GM23338 (cell line): ENCODE results near the gene SH3BP2. TPM values are rescaled to one million over a fixed set of nuclear protein-coding genes. Genes with fewer than 3 reads are reported as not detected.

Experiments used
- ATAC-seq: fragments of 200-7000 bp; cut with Tn5 transposase; 3 replicates; pipeline ENCODE4 v1.9.1; 2020
- DNase-seq: peaks from one replicate; pipeline ENCODE4 v3.0.0-alpha.2; 2015; ENCODE audit warnings: low spot score
- H2AFZ ChIP-seq: fragments of 200-600 bp; sonication (generic); 2 replicates; pipeline ENCODE4 v1.8.0; 2016; ENCODE audit warnings: antibody characterized with exemption, mild to moderate bottlenecking, moderate library complexity
- H3F3A ChIP-seq: fragments of 200-600 bp; sonication (generic); replicated peaks from 2 replicates; pipeline ENCODE4 v1.8.0; 2017; ENCODE audit warnings: antibody characterized with exemption, mixed run types, low read depth
- H3K27ac ChIP-seq: fragments of 200-600 bp; sonication (generic); 2 replicates; pipeline ENCODE4 v1.6.1; 2016; ENCODE audit warnings: low read depth
- H3K27me3 ChIP-seq: fragments of 200-600 bp; sonication (generic); 2 replicates; pipeline ENCODE4 v1.8.0; 2016; ENCODE audit warnings: mild to moderate bottlenecking, mixed run types, moderate library complexity; ENCODE audit not compliant: insufficient read depth
- H3K36me3 ChIP-seq: fragments of 200-600 bp; sonication (generic); 2 replicates; pipeline ENCODE4 v1.8.0; 2016; ENCODE audit warnings: mild to moderate bottlenecking; ENCODE audit not compliant: insufficient read depth
- H3K4me1 ChIP-seq: fragments of 200-600 bp; sonication (generic); 2 replicates; pipeline ENCODE4 v1.8.0; 2016; ENCODE audit warnings: mild to moderate bottlenecking, moderate library complexity; ENCODE audit not compliant: insufficient read depth
- H3K4me2 ChIP-seq: fragments of 200-600 bp; sonication (generic); 2 replicates; pipeline ENCODE4 v1.7.1; 2017; ENCODE audit warnings: mixed run types
- H3K4me3 ChIP-seq: fragments of 200-600 bp; sonication (generic); 2 replicates; pipeline ENCODE4 v1.6.1; 2016; ENCODE audit warnings: mixed run types
- H3K79me2 ChIP-seq: fragments of 200-600 bp; sonication (generic); replicated peaks from 2 replicates; pipeline ENCODE4 v1.8.0; 2017; ENCODE audit warnings: mild to moderate bottlenecking; ENCODE audit not compliant: insufficient read depth
- H3K9me2 ChIP-seq: fragments of 200-600 bp; sonication (generic); 2 replicates; pipeline ENCODE4 v1.8.0; 2017; ENCODE audit not compliant: insufficient read depth
- H4K20me1 ChIP-seq: fragments of 200-600 bp; sonication (generic); replicated peaks from 2 replicates; pipeline ENCODE4 v1.8.0; 2017; ENCODE audit warnings: mild to moderate bottlenecking; ENCODE audit not compliant: insufficient read depth
- H3K27ac Mint-ChIP-seq: 2 replicates; pipeline ENCODE4 v1.8.0; 2020; ENCODE audit warnings: inconsistent platforms, mild to moderate bottlenecking, moderate library complexity, mixed read lengths
- H3K27me3 Mint-ChIP-seq: 3 replicates; pipeline ENCODE4 v1.8.0; 2022; ENCODE audit warnings: low read depth, mild to moderate bottlenecking, moderate library complexity, mixed read lengths, inconsistent platforms; ENCODE audit not compliant: insufficient read depth, poor library complexity
- H3K36me3 Mint-ChIP-seq: 3 replicates; pipeline ENCODE4 v1.8.0; 2021; ENCODE audit warnings: low read depth, mild to moderate bottlenecking, inconsistent platforms, moderate library complexity, mixed read lengths
- H3K4me1 Mint-ChIP-seq: 3 replicates; pipeline ENCODE4 v1.8.0; 2020; ENCODE audit warnings: mild to moderate bottlenecking, inconsistent platforms, mixed read lengths
- H3K4me3 Mint-ChIP-seq: 3 replicates; pipeline ENCODE4 v1.8.0; 2021; ENCODE audit warnings: moderate library complexity, mild to moderate bottlenecking, inconsistent platforms, mixed read lengths
- H3K9me3 Mint-ChIP-seq: 3 replicates; pipeline ENCODE4 v1.8.0; 2020; ENCODE audit warnings: moderate library complexity, mild to moderate bottlenecking, inconsistent platforms, mixed read lengths
- CREB1 ChIP-seq: fragments of 250-450 bp; sonication (Bioruptor Pico); IDR thresholded peaks from 2 replicates; pipeline ENCODE4 v1.5.0; 2020; ENCODE audit warnings: low read depth, mild to moderate bottlenecking, moderate library complexity
- CTCF ChIP-seq, 2 experiments: fragments of 200-600 bp in 1 of 2; sonication (generic) in 1 of 2; conservative IDR thresholded peaks; 2 replicates each; pipeline versions ENCODE4 v1.5.1 to v1.6.1; 2016 to 2017; ENCODE audit warnings: antibody characterized with exemption in 2 of 2, low read depth in 2 of 2, mild to moderate bottlenecking in 2 of 2, moderate library complexity in 1 of 2
- EZH2 ChIP-seq: fragments of 200-600 bp; sonication (generic); IDR thresholded peaks from one replicate; pipeline ENCODE4 v1.8.0; 2017; ENCODE audit warnings: antibody characterized with exemption, mild to moderate bottlenecking, low read depth; ENCODE audit not compliant: unreplicated experiment
- EZH2phosphoT487 ChIP-seq: fragments of 200-600 bp; sonication (generic); IDR thresholded peaks from one replicate; pipeline ENCODE4 v1.8.1; 2018; ENCODE audit warnings: antibody characterized with exemption; ENCODE audit not compliant: unreplicated experiment
- JUNB ChIP-seq: IDR thresholded peaks from one replicate; pipeline ENCODE4 v1.6.1; 2016; ENCODE audit warnings: antibody characterized with exemption; ENCODE audit not compliant: unreplicated experiment
- NANOG ChIP-seq: IDR thresholded peaks from 2 replicates; pipeline ENCODE4 v1.6.1; 2016; ENCODE audit warnings: antibody characterized with exemption, borderline replicate concordance
- POLR2AphosphoS5 ChIP-seq: IDR thresholded peaks from 2 replicates; pipeline ENCODE4 v1.6.1; 2016; ENCODE audit warnings: antibody characterized with exemption, low read depth
- STAT1 ChIP-seq: IDR thresholded peaks from one replicate; pipeline ENCODE4 v1.6.1; 2016; ENCODE audit warnings: antibody characterized with exemption; ENCODE audit not compliant: unreplicated experiment
- ZNF114 ChIP-seq: fragments of 250-450 bp; sonication (Bioruptor Pico); IDR thresholded peaks from 2 replicates; pipeline ENCODE4 v1.5.0; 2020; ENCODE audit warnings: mild to moderate bottlenecking, moderate library complexity
- ZNF331 ChIP-seq: fragments of 250-450 bp; sonication (Bioruptor Pico); IDR thresholded peaks from 2 replicates; pipeline ENCODE4 v1.5.0; 2020; ENCODE audit warnings: low read depth, mild to moderate bottlenecking, moderate library complexity
- ZNF462 ChIP-seq: fragments of 250-450 bp; sonication (Bioruptor Pico); IDR thresholded peaks from 2 replicates; pipeline ENCODE4 v1.5.0; 2020; ENCODE audit warnings: mild to moderate bottlenecking, moderate library complexity
- polyA plus RNA-seq: library from polyadenylated mRNA; unstranded; fragments of >200 nt; fragmentation: Nextera tagmentation; extraction: Ambion mirVana; gene quantifications from 2 replicates; pipeline ENCODE4 v1.2.1, GENCODE V29; 2016
- total RNA-seq: library from RNA; depleted of rRNA; stranded (reverse); fragments of >200 nt; shearing (Covaris generic); gene quantifications from 2 replicates; pipeline ENCODE4 v1.2.3, GENCODE V29; 2014
- TF ChIP-seq, protein P1 (sequence below): IDR thresholded peaks from 2 replicates; pipeline ENCODE4 v1.6.1; 2016; ENCODE audit warnings: antibody characterized with exemption
- TF ChIP-seq, protein P2 (sequence below): IDR thresholded peaks from one replicate; pipeline ENCODE4 v1.6.1; 2018; ENCODE audit warnings: antibody characterized with exemption; ENCODE audit not compliant: unreplicated experiment

Gene SH3BP2
- total and polyA plus RNA-seq, 2 experiments from 2014 or later = 15.2 to 43.9 TPM

GRCh38 chr4:2762048-2762447 is 30.8 kb upstream of the SH3BP2 start:
- Histone ChIP-seq H2AFZ (no peak overlapping the region), H3K27me3 (no peaks in the 10 kb centered on the region), H4K20me1 (no peaks in the 10 kb centered on the region), H3K36me3 (no peaks in the 10 kb centered on the region), H3K4me1 (0 out of 2 replicates have a peak, but pooled peaks cover 4% of the 10 kb centered on the region), H3F3A (0 out of 2 replicates have a peak, but pooled peaks cover 7% of the 10 kb centered on the region), H3K4me2 (no peak overlapping the region; the same call in 1 of the 2 replicates), H3K4me3 (no peak overlapping the region), H3K9me2 (no peaks in the 10 kb centered on the region), H3K79me2 (no peaks in the 10 kb centered on the region), H3K27ac (no peak overlapping the region)
- peaks cover 4% of the 10 kb centered on the region; the same call in 1 of the 3 replicates for H3K4me1 Mint-ChIP-seq
- no peak overlapping the region for H3K27ac Mint-ChIP-seq
- no peak for ATAC-seq
- no peak for DNase-seq
- H3K36me3 Mint-ChIP-seq = peaks cover 11% of the 10 kb centered on the region; the same call in 1 of the 3 replicates
- H3K4me3 Mint-ChIP-seq = no peak overlapping the region
- TF ChIP-seq CTCF (conservative IDR thresholded peaks at IDR 0.05; ENCODE audit: low read depth in 2 of 2) = no peak
- no peak for TF ChIP-seq EZH2phosphoT487
- no peak for TF ChIP-seq CREB1 (CRISPR knock-in tag)
- TF ChIP-seq, protein P1, sequence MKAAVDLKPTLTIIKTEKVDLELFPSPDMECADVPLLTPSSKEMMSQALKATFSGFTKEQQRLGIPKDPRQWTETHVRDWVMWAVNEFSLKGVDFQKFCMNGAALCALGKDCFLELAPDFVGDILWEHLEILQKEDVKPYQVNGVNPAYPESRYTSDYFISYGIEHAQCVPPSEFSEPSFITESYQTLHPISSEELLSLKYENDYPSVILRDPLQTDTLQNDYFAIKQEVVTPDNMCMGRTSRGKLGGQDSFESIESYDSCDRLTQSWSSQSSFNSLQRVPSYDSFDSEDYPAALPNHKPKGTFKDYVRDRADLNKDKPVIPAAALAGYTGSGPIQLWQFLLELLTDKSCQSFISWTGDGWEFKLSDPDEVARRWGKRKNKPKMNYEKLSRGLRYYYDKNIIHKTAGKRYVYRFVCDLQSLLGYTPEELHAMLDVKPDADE = no peak
- TF ChIP-seq EZH2 = no peak
- TF ChIP-seq, protein P2, sequence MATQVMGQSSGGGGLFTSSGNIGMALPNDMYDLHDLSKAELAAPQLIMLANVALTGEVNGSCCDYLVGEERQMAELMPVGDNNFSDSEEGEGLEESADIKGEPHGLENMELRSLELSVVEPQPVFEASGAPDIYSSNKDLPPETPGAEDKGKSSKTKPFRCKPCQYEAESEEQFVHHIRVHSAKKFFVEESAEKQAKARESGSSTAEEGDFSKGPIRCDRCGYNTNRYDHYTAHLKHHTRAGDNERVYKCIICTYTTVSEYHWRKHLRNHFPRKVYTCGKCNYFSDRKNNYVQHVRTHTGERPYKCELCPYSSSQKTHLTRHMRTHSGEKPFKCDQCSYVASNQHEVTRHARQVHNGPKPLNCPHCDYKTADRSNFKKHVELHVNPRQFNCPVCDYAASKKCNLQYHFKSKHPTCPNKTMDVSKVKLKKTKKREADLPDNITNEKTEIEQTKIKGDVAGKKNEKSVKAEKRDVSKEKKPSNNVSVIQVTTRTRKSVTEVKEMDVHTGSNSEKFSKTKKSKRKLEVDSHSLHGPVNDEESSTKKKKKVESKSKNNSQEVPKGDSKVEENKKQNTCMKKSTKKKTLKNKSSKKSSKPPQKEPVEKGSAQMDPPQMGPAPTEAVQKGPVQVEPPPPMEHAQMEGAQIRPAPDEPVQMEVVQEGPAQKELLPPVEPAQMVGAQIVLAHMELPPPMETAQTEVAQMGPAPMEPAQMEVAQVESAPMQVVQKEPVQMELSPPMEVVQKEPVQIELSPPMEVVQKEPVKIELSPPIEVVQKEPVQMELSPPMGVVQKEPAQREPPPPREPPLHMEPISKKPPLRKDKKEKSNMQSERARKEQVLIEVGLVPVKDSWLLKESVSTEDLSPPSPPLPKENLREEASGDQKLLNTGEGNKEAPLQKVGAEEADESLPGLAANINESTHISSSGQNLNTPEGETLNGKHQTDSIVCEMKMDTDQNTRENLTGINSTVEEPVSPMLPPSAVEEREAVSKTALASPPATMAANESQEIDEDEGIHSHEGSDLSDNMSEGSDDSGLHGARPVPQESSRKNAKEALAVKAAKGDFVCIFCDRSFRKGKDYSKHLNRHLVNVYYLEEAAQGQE = no peak
- no peak for TF ChIP-seq ZNF462 (CRISPR knock-in tag)
- TF ChIP-seq STAT1 = no peak
- no peak for TF ChIP-seq ZNF331 (CRISPR knock-in tag)
- no peak for TF ChIP-seq POLR2AphosphoS5
- no peak for TF ChIP-seq JUNB
- no peak for TF ChIP-seq NANOG
- TF ChIP-seq ZNF114 (CRISPR knock-in tag) = no peak
- H3K9me3 Mint-ChIP-seq = peaks cover 6% of the 10 kb centered on the region; the same call in 2 of the 3 replicates
- peaks cover 16% of the 10 kb centered on the region for H3K27me3 Mint-ChIP-seq
